GM12878 (cell line): ENCODE results near the gene FUBP1. TPM values are rescaled to one million over a fixed set of nuclear protein-coding genes. Genes with fewer than 3 reads are reported as not detected.

ENCODE experiments used
- ATF2 ChIP-seq: IDR thresholded peaks from 2 replicates; pipeline ENCODE4 v1.6.1; 2012; ENCODE audit warnings: low read length, inconsistent platforms
- FOXM1 ChIP-seq: IDR thresholded peaks from 2 replicates; pipeline ENCODE4 v1.6.1; 2012; ENCODE audit warnings: low read depth, mild to moderate bottlenecking, inconsistent platforms, low read length, moderate library complexity
- IRF4 ChIP-seq: IDR thresholded peaks from 2 replicates; pipeline ENCODE4 v1.6.1; 2011; ENCODE audit warnings: low read depth, low read length
- IRF5 ChIP-seq: fragments of 450-650 bp; IDR thresholded peaks from 2 replicates; pipeline ENCODE4 v1.6.1; 2017; ENCODE audit warnings: borderline replicate concordance
- MEF2B ChIP-seq: fragments of 450-650 bp; IDR thresholded peaks from 2 replicates; pipeline ENCODE4 v1.6.1; 2018; ENCODE audit warnings: mild to moderate bottlenecking, moderate library complexity; ENCODE audit not compliant: partially characterized antibody, poor library complexity, severe bottlenecking
- NBN ChIP-seq: fragments of 450-650 bp; IDR thresholded peaks from 2 replicates; pipeline ENCODE4 v1.6.1; 2016
- NFIC ChIP-seq: IDR thresholded peaks from 2 replicates; pipeline ENCODE4 v1.6.1; 2012; ENCODE audit warnings: low read depth, mild to moderate bottlenecking, inconsistent platforms, low read length, moderate library complexity
- NKRF ChIP-seq: fragments of 450-650 bp; conservative IDR thresholded peaks from 2 replicates; pipeline ENCODE4 v1.6.1; 2017; ENCODE audit warnings: mild to moderate bottlenecking, moderate library complexity
- POLR2A ChIP-seq: IDR thresholded peaks from 2 replicates; pipeline ENCODE4 v1.6.1; 2011; ENCODE audit warnings: low read depth, mild to moderate bottlenecking, low read length
- POLR2AphosphoS2 ChIP-seq: IDR thresholded peaks from 2 replicates; pipeline ENCODE4 v1.6.1; 2011; ENCODE audit warnings: low read depth, mild to moderate bottlenecking, low read length, improper control_type of control experiment, moderate library complexity
- RELB ChIP-seq: fragments of 450-650 bp; IDR thresholded peaks from 2 replicates; pipeline ENCODE4 v1.6.1; 2017; ENCODE audit warnings: low read depth, mild to moderate bottlenecking, moderate library complexity
- SMAD1 ChIP-seq: fragments of 450-650 bp; IDR thresholded peaks from 2 replicates; pipeline ENCODE4 v1.6.1; 2018; ENCODE audit warnings: mild to moderate bottlenecking, low read depth; ENCODE audit not compliant: partially characterized antibody
- SMC3 ChIP-seq: IDR thresholded peaks from 2 replicates; pipeline ENCODE4 v1.6.1; 2011; ENCODE audit warnings: low read length, improper control_type of control experiment, borderline replicate concordance
- USF1 ChIP-seq: IDR thresholded peaks from 2 replicates; pipeline ENCODE4 v1.6.1; 2011; ENCODE audit warnings: borderline replicate concordance, low read depth, mild to moderate bottlenecking, moderate library complexity, mixed read lengths, low read length; ENCODE audit not compliant: insufficient read depth; ENCODE audit errors: extremely low read length
- ZBTB40 ChIP-seq: fragments of 450-650 bp; IDR thresholded peaks from 2 replicates; pipeline ENCODE4 v1.6.1; 2016; ENCODE audit warnings: mild to moderate bottlenecking, moderate library complexity, borderline replicate concordance
- ZNF217 ChIP-seq: fragments of 450-650 bp; IDR thresholded peaks from 2 replicates; pipeline ENCODE4 v1.6.1; 2017; ENCODE audit warnings: antibody characterized with exemption, mild to moderate bottlenecking
- ZNF384 ChIP-seq: IDR thresholded peaks from 2 replicates; pipeline ENCODE4 v1.6.1; 2012; ENCODE audit warnings: low read depth, mild to moderate bottlenecking, low read length, improper control_type of control experiment, borderline replicate concordance
- polyA plus RNA-seq, 11 experiments: library from polyadenylated mRNA; depleted of rRNA in 4 of 11; unstranded in 6 of 11; stranded (reverse) in 5 of 11; fragments of >200 nt; fragmentation: Nextera tagmentation in 4 of 11; fragmentation: Illumina TruSeq in 1 of 11; extraction: Ambion mirVana in 4 of 11; extraction: Trizol in 1 of 11; gene quantifications; 1 replicate in 1 of 11; 2 replicates in 10 of 11; pipeline versions ENCODE4 v1.2.1 to v1.2.3, GENCODE V29; 2011 to 2016; ENCODE audit warnings: inconsistent platforms in 2 of 11, missing spikeins in 2 of 11, low read depth in 1 of 11
- total RNA-seq, 4 experiments: library from RNA; depleted of rRNA in 3 of 4; stranded (reverse); fragments of >200 nt in 3 of 4; fragmentation: Illumina TruSeq in 1 of 4; extraction: Trizol in 1 of 4; gene quantifications; 2 replicates each; pipeline versions ENCODE4 v1.2.1 to v1.2.3, GENCODE V29; 2013 to 2021

Gene FUBP1
- total and polyA plus RNA-seq, 10 of the 15 experiments (the other 5 are each of a cell fraction or from before 2014, with no cell fraction given) = 110 to 343 (median 191) TPM

- peak; percentile 100 for TF ChIP-seq ATF2
- peak; percentile 99 for TF ChIP-seq SMAD1
- no peak for TF ChIP-seq IRF5
- peak; percentile 59 for TF ChIP-seq MEF2B
- TF ChIP-seq ZNF217 = no peak
- TF ChIP-seq NKRF = peak; percentile 38; the same call in 1 of the 2 replicates
- TF ChIP-seq ZBTB40 = no peak; the same call in 1 of the 2 replicates
- TF ChIP-seq NBN = peak; percentile 89
- TF ChIP-seq POLR2A = peak; percentile 79
- TF ChIP-seq NFIC = peak; percentile 99
- TF ChIP-seq USF1 = no peak
- 0 out of 2 replicates have a peak, but pooled peaks have one; percentile 52 for TF ChIP-seq RELB
- TF ChIP-seq IRF4 = no peak
- TF ChIP-seq FOXM1 = peak; percentile 96
- TF ChIP-seq ZNF384 = no peak
- TF ChIP-seq SMC3 = no peak
- peak; percentile 99 for TF ChIP-seq POLR2AphosphoS2
These were observed 25.2 kb upstream of the FUBP1 start (continued) for GRCh38 chr1:78003882-78004718.
